Breast epithelium (tissue), 3 donors: ENCODE data around the gene EDAR.

Experiments used
- CTCF ChIP-seq, 3 donors: fragments of 450-650 bp; IDR thresholded peaks; one replicate each; pipeline ENCODE4 v1.5.1; 2016 to 2017; ENCODE audit warnings: antibody characterized with exemption in 3 of 3, mild to moderate bottlenecking in 3 of 3, moderate library complexity in 3 of 3
- POLR2A ChIP-seq: fragments of 450-650 bp; IDR thresholded peaks from one replicate; pipeline ENCODE4 v1.6.1; 2016; ENCODE audit warnings: antibody characterized with exemption, mild to moderate bottlenecking, moderate library complexity

- TF ChIP-seq POLR2A (no peak), CTCF (IDR thresholded peaks at IDR 0.05) (no peak)
Observed at GRCh38 chr2:108963057-108963456, 26.0 kb downstream of the EDAR start.
